GM18507 (cell line): ENCODE data around the gene EPG5.
"Not testable (repeated sequence)": the region's sequence is repeated elsewhere in the genome, so short reads cannot be mapped to it uniquely, and the experiment has no call there.

Source experiments
- DNase-seq: peaks from one replicate; pipeline ENCODE4 v3.0.0; 2011; ENCODE audit warnings: low read depth; ENCODE audit not compliant: insufficient read length; ENCODE audit errors: extremely low spot score
- FAIRE-seq: peaks from 2 replicates; lab custom pipeline; 2011; peaks lifted over from hg19 to GRCh38; lab: Jason Lieb, UNC

The EPG5 gene

GRCh38 chr18:45984546-45985235, 17.6 kb upstream of the EPG5 start:
- DNase-seq = no peak
- no peak for FAIRE-seq

GRCh38 chr18:45981821-45982220, 14.7 kb upstream of the EPG5 start:
- FAIRE-seq = no peak
- no peak for DNase-seq

- DNase-seq (no peak), FAIRE-seq (no peak)
Measured at GRCh38 chr18:45980229-45980628, 13.1 kb upstream of the EPG5 start.

GRCh38 chr18:45978084-45978483, 11.0 kb upstream of the EPG5 start:
- DNase-seq (no peak), FAIRE-seq (no peak)

- FAIRE-seq = no peak
- DNase-seq = no peak
Measured at GRCh38 chr18:45976974-45977373, 9.8 kb upstream of the EPG5 start.

- FAIRE-seq (no peak), DNase-seq (no peak)
Measured at GRCh38 chr18:45976566-45976965, 9.4 kb upstream of the EPG5 start.

GRCh38 chr18:45974088-45974536, 7.0 kb upstream of the EPG5 start:
- FAIRE-seq = peak; percentile 85

GRCh38 chr18:45964913-45965312, 2.2 kb downstream of the EPG5 start:
- DNase-seq, FAIRE-seq: not testable (repeated sequence)

More at GRCh38 chr18:45974088-45974536, 7.0 kb upstream of the EPG5 start:
- DNase-seq = no peak

GRCh38 chr18:45962866-45963265, 4.3 kb downstream of the EPG5 start:
- FAIRE-seq = no peak
- DNase-seq = no peak

GRCh38 chr18:45962461-45962860, 4.7 kb downstream of the EPG5 start:
- FAIRE-seq = no peak
- DNase-seq = no peak

- DNase-seq, FAIRE-seq: not testable (repeated sequence)
Measured at GRCh38 chr18:45959484-45959883, 7.6 kb downstream of the EPG5 start.

GRCh38 chr18:45958730-45959129, 8.4 kb downstream of the EPG5 start:
- DNase-seq (no peak), FAIRE-seq (no peak)

- FAIRE-seq = no peak
- DNase-seq = no peak
Measured at GRCh38 chr18:45958027-45958426, 9.1 kb downstream of the EPG5 start.

GRCh38 chr18:45957100-45957499, 10.0 kb downstream of the EPG5 start:
- DNase-seq (no peak), FAIRE-seq (no peak)

GRCh38 chr18:45954070-45954934, 12.8 kb downstream of the EPG5 start:
- DNase-seq = no peak
- no peak for FAIRE-seq

- FAIRE-seq (no peak), DNase-seq (no peak)
Measured at GRCh38 chr18:45951016-45951714, 16.0 kb downstream of the EPG5 start.

GRCh38 chr18:45945669-45946068, 21.5 kb downstream of the EPG5 start:
- no peak for FAIRE-seq
- no peak for DNase-seq

- DNase-seq = no peak
- FAIRE-seq = no peak
Measured at GRCh38 chr18:45940724-45941123, 26.4 kb downstream of the EPG5 start.

GRCh38 chr18:45939236-45939635, 27.9 kb downstream of the EPG5 start:
- no peak for FAIRE-seq
- no peak for DNase-seq

- no peak for DNase-seq
- peak; percentile 26 for FAIRE-seq
Measured at GRCh38 chr18:45938488-45938935, 28.6 kb downstream of the EPG5 start.
